HepG2 (cell line): ENCODE results near the gene SLC12A1.

Experiments used
- ATF7-NPFF ChIP-seq: sonication (generic); formaldehyde crosslinking; IDR thresholded peaks from 2 replicates; pipeline ENCODE4 v1.8.1; 2023; ENCODE audit warnings: mild to moderate bottlenecking, low read depth, missing genetic modification reagents, moderate library complexity
- CTCF ChIP-seq: sonication (generic); formaldehyde crosslinking; IDR thresholded peaks from 2 replicates; pipeline ENCODE4 v1.5.0; 2020; ENCODE audit warnings: mild to moderate bottlenecking, missing genetic modification reagents, moderate library complexity
- GABPA ChIP-seq, 2 experiments: IDR thresholded peaks; 2 replicates each; pipeline ENCODE4 v1.6.1; 2011 to 2016; ENCODE audit warnings: low read depth in 2 of 2, low read length in 1 of 2, missing biosample characterization in 1 of 2, missing genetic modification characterization in 1 of 2
- RFX5 ChIP-seq: IDR thresholded peaks from 2 replicates; pipeline ENCODE4 v1.6.1; 2011; ENCODE audit warnings: low read depth, low read length, improper control_type of control experiment
- SRSF9 ChIP-seq: fragments of 200-400 bp; formaldehyde crosslinking; IDR thresholded peaks from 2 replicates; pipeline ENCODE4 v1.6.1; 2018; ENCODE audit warnings: borderline replicate concordance, mild to moderate bottlenecking, low read depth, low read length; ENCODE audit not compliant: insufficient read depth, poor library complexity, severe bottlenecking
- ZBTB8A ChIP-seq: sonication (generic); formaldehyde crosslinking; IDR thresholded peaks from 2 replicates; pipeline ENCODE4 v1.4.0; 2020; ENCODE audit warnings: mild to moderate bottlenecking, low read depth, missing genetic modification reagents, borderline replicate concordance
- ZFP91 ChIP-seq: sonication (generic); formaldehyde crosslinking; IDR thresholded peaks from 2 replicates; pipeline ENCODE4 v1.9.0; 2022; ENCODE audit warnings: missing genetic modification reagents, mild to moderate bottlenecking, borderline replicate concordance

GRCh38 chr15:48168616-48169015 is 37.5 kb upstream of the SLC12A1 start:
- TF ChIP-seq ATF7-NPFF (CRISPR knock-in tag) (no peak), ZBTB8A (CRISPR knock-in tag) (no peak), ZFP91 (CRISPR knock-in tag) (no peak), SRSF9 (no peak), GABPA (IDR thresholded peaks at IDR 0.05; ENCODE audit: low read depth, low read length) (no peak), GABPA (CRISPR knock-in tag; IDR thresholded peaks at IDR 0.05; ENCODE audit: low read depth) (no peak), RFX5 (no peak), CTCF (CRISPR knock-in tag) (no peak)
